OCI-LY7 (cell line): ENCODE data around the gene SPATA13. TPM values are rescaled to one million over a fixed set of nuclear protein-coding genes. Genes with fewer than 3 reads are reported as not detected.

Source experiments
- BruUV-seq: library from RNA; stranded (reverse); fragments of 400-500 nt; replicated peaks from 2 replicates; lab custom pipeline; 2021; lab: Mats Ljungman, UMichigan
- CTCF ChIA-PET: fragments of 300-600 bp; sonication (Branson Sonifier 250); formaldehyde crosslinking; loops from one replicate; lab custom pipeline; 2022; ENCODE audit warnings: antibody characterized with exemption; ENCODE audit not compliant: unreplicated experiment; lab: Charles Lee
- POLR2A ChIA-PET: fragments of 300-600 bp; sonication (Branson Sonifier 250); formaldehyde crosslinking; loops from one replicate; lab custom pipeline; 2022; ENCODE audit warnings: antibody characterized with exemption; lab: Charles Lee
- DNase-seq: peaks from one replicate; pipeline ENCODE4 v3.0.0-alpha.2; 2015; ENCODE audit warnings: low spot score
- H2AFZ ChIP-seq: fragments of 200-600 bp; sonication (generic), shearing (Covaris generic); 2 replicates; pipeline ENCODE4 v1.6.1; 2014; ENCODE audit warnings: mild to moderate bottlenecking, antibody characterized with exemption, low read length, moderate library complexity
- H3K27ac ChIP-seq: fragments of 200-600 bp; sonication (generic); 2 replicates; pipeline ENCODE4 v1.5.1; 2014; ENCODE audit warnings: mixed run types, low read depth, mild to moderate bottlenecking, moderate library complexity, low read length, inconsistent platforms; ENCODE audit not compliant: poor library complexity, severe bottlenecking
- H3K36me3 ChIP-seq: fragments of 200-600 bp; sonication (generic); 2 replicates; pipeline ENCODE4 v1.6.1; 2014; ENCODE audit warnings: mild to moderate bottlenecking, antibody characterized with exemption, low read length, moderate library complexity, mixed read lengths; ENCODE audit not compliant: insufficient read depth
- H3K4me1 ChIP-seq: fragments of 200-600 bp; sonication (generic); 2 replicates; pipeline ENCODE4 v1.5.1; 2014; ENCODE audit warnings: mild to moderate bottlenecking, low read length; ENCODE audit not compliant: insufficient read depth, poor library complexity, severe bottlenecking
- H3K4me2 ChIP-seq: fragments of 200-600 bp; sonication (generic); 2 replicates; pipeline ENCODE4 v1.6.1; 2014; ENCODE audit warnings: mild to moderate bottlenecking, low read length
- H3K4me3 ChIP-seq: fragments of 200-600 bp; sonication (generic); 2 replicates; pipeline ENCODE4 v1.5.1; 2014; ENCODE audit warnings: mild to moderate bottlenecking, low read depth, low read length; ENCODE audit not compliant: poor library complexity, severe bottlenecking
- H3K79me2 ChIP-seq: fragments of 200-600 bp; sonication (generic); 2 replicates; pipeline ENCODE4 v1.6.1; 2016; ENCODE audit warnings: low read depth, mild to moderate bottlenecking, low read length, moderate library complexity, mixed read lengths; ENCODE audit not compliant: insufficient read depth
- H3K9me2 ChIP-seq: fragments of 200-600 bp; sonication (generic); 2 replicates; pipeline ENCODE4 v1.6.1; 2016; ENCODE audit warnings: mild to moderate bottlenecking, low read length, mixed read lengths; ENCODE audit not compliant: insufficient read depth
- H3K9me3 ChIP-seq: fragments of 200-600 bp; sonication (generic); 2 replicates; pipeline ENCODE4 v1.6.1; 2014; ENCODE audit warnings: mild to moderate bottlenecking, mixed run types, low read length, mixed read lengths
- H4K20me1 ChIP-seq: fragments of 200-600 bp; sonication (generic); 2 replicates; pipeline ENCODE4 v1.6.1; 2014; ENCODE audit warnings: mild to moderate bottlenecking, antibody characterized with exemption, low read length, moderate library complexity, mixed read lengths; ENCODE audit not compliant: insufficient read depth
- EZH2phosphoT487 ChIP-seq: fragments of 200-600 bp; sonication (generic); IDR thresholded peaks from 2 replicates; pipeline ENCODE4 v1.6.1; 2018; ENCODE audit warnings: low read depth, borderline replicate concordance, mild to moderate bottlenecking, mixed run types, antibody characterized with exemption, low read length, moderate library complexity, mixed read lengths
- intact Hi-C: fragments of 100-400 bp; cut with micrococcal nuclease; formaldehyde crosslinking; loops from one replicate; pipeline ENCODE4 v1.10.0; 2022; ENCODE audit not compliant: unreplicated experiment
- total RNA-seq, 2 experiments: library from RNA; depleted of rRNA in 1 of 2; stranded (reverse); fragments of >200 nt in 1 of 2; shearing (Covaris generic) in 1 of 2; gene quantifications; 2 replicates each; pipeline ENCODE4 v1.2.3, GENCODE V29; 2014 to 2022
- TF ChIP-seq, protein P1 (sequence below): fragments of 200-600 bp; sonication (generic); conservative IDR thresholded peaks from 2 replicates; pipeline ENCODE4 v1.5.1; 2014; ENCODE audit warnings: mild to moderate bottlenecking, antibody characterized with exemption, low read length, moderate library complexity, mixed read lengths

The SPATA13 gene
- total RNA-seq, 2 experiments from 2014 or later, result 3.8 to 32.4 TPM

- Histone ChIP-seq H4K20me1 (no peaks in the 10 kb centered on the region), H3K4me1 (no peaks in the 10 kb centered on the region), H3K9me3 (no peaks in the 10 kb centered on the region), H3K9me2 (no peaks in the 10 kb centered on the region), H3K27ac (no peak overlapping the region), H3K36me3 (no peaks in the 10 kb centered on the region), H2AFZ (no peak overlapping the region), H3K4me3 (no peak overlapping the region), H3K79me2 (no peaks in the 10 kb centered on the region), H3K4me2 (no peak overlapping the region)
- POLR2A ChIA-PET, result interaction anchor here (0.6 to 1.3 kb wide), 3 partner anchors 178 to 636 kb away, joined by 3 to 4 read pairs (median 4); no protein-coding TSS in a partner anchor
- intact Hi-C loops, result loop anchor here (1.0 to 10.0 kb wide), 3 partner anchors 176 to 304 kb away; no protein-coding TSS in a partner anchor
- TF ChIP-seq, protein P1, sequence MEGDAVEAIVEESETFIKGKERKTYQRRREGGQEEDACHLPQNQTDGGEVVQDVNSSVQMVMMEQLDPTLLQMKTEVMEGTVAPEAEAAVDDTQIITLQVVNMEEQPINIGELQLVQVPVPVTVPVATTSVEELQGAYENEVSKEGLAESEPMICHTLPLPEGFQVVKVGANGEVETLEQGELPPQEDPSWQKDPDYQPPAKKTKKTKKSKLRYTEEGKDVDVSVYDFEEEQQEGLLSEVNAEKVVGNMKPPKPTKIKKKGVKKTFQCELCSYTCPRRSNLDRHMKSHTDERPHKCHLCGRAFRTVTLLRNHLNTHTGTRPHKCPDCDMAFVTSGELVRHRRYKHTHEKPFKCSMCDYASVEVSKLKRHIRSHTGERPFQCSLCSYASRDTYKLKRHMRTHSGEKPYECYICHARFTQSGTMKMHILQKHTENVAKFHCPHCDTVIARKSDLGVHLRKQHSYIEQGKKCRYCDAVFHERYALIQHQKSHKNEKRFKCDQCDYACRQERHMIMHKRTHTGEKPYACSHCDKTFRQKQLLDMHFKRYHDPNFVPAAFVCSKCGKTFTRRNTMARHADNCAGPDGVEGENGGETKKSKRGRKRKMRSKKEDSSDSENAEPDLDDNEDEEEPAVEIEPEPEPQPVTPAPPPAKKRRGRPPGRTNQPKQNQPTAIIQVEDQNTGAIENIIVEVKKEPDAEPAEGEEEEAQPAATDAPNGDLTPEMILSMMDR, result peak; percentile 94
- no peak for TF ChIP-seq EZH2phosphoT487
- CTCF ChIA-PET, result interaction anchor here (1.6 kb wide), 1 partner anchor 209 kb away, joined by 14 read pairs; no protein-coding TSS in a partner anchor
- BruUV-seq, result no TSS peak
- DNase-seq, result peak; percentile 66
Observed at GRCh38 chr13:24228852-24229458, 68.4 kb downstream of the SPATA13 start.

- Histone ChIP-seq H3K9me3 (no peaks in the 10 kb centered on the region), H2AFZ (no peak overlapping the region), H3K9me2 (no peaks in the 10 kb centered on the region), H3K27ac (no peak overlapping the region), H3K36me3 (no peaks in the 10 kb centered on the region), H4K20me1 (no peaks in the 10 kb centered on the region), H3K79me2 (no peaks in the 10 kb centered on the region), H3K4me3 (no peak overlapping the region), H3K4me1 (no peaks in the 10 kb centered on the region), H3K4me2 (no peak overlapping the region)
- TF ChIP-seq EZH2phosphoT487, result no peak
- TF ChIP-seq, protein P1, result no peak
- intact Hi-C loops, result no loop called here
- ChIA-PET CTCF (no interaction called here), POLR2A (interaction anchor here (1.2 kb wide), 1 partner anchor 270 kb away, joined by 3 read pairs; no protein-coding TSS in a partner anchor)
- no peak for DNase-seq
- BruUV-seq, result no TSS peak
Observed at GRCh38 chr13:24230428-24231072, 70.0 kb downstream of the SPATA13 start.
